ENCODE measurements around the gene WNT10A.
A peak's percentile ranks its signal among the peaks of the same experiment; 100 is the strongest.

The WNT10A gene

GRCh38 chr2:218858138-218858445 lies 22.6 kb upstream of the WNT10A start:
- no peak for DNase-seq

- peak; percentile 49 for DNase-seq
These were observed 21.7 kb upstream of the WNT10A start for GRCh38 chr2:218858671-218859555.

GRCh38 chr2:218859556-218859987 lies 21.1 kb upstream of the WNT10A start, which contains the start of gene WNT6:
Gene WNT6, plus strand, starts transcription at chr2:218859805. Its CDS starts 233 bp downstream, at chr2:218860038.
- peak; percentile 54 for DNase-seq

- DNase-seq: peak; percentile 49
These were observed 20.4 kb upstream of the WNT10A start for GRCh38 chr2:218859988-218860831.

- peak; percentile 53 for DNase-seq
These were observed 19.7 kb upstream of the WNT10A start for GRCh38 chr2:218860950-218861381.

GRCh38 chr2:218861645-218862318 lies 18.9 kb upstream of the WNT10A start:
- peak; percentile 41 for DNase-seq

GRCh38 chr2:218863021-218863520 lies 17.6 kb upstream of the WNT10A start:
- DNase-seq: peak; percentile 23

GRCh38 chr2:218865396-218865795 lies 15.3 kb upstream of the WNT10A start:
- DNase-seq: no peak

GRCh38 chr2:218865999-218866398 lies 14.7 kb upstream of the WNT10A start:
- DNase-seq: no peak

GRCh38 chr2:218867900-218868299 lies 12.8 kb upstream of the WNT10A start:
- no peak for DNase-seq

- DNase-seq: no peak
These were observed 11.6 kb upstream of the WNT10A start for GRCh38 chr2:218869064-218869463.

GRCh38 chr2:218870984-218871344 lies 9.7 kb upstream of the WNT10A start:
- DNase-seq: no peak

- DNase-seq: no peak
These were observed 9.0 kb upstream of the WNT10A start for GRCh38 chr2:218871345-218872302.

- no peak for DNase-seq
These were observed 7.8 kb upstream of the WNT10A start for GRCh38 chr2:218872645-218873358.

GRCh38 chr2:218873359-218874194 lies 7.1 kb upstream of the WNT10A start:
- no peak for DNase-seq

GRCh38 chr2:218875692-218876246 lies 4.9 kb upstream of the WNT10A start:
- no peak for DNase-seq

GRCh38 chr2:218876562-218877219 lies 4.0 kb upstream of the WNT10A start:
- DNase-seq: peak; percentile 84

- DNase-seq: no peak
These were observed 3.3 kb upstream of the WNT10A start for GRCh38 chr2:218877331-218877730.

GRCh38 chr2:218877891-218878290 lies 2.8 kb upstream of the WNT10A start:
- DNase-seq: no peak
